HCT116 (cell line): Measurements from ENCODE around the gene OR4M1. TPM values are rescaled to one million over a fixed set of nuclear protein-coding genes. Genes with fewer than 3 reads are reported as not detected.
"Not testable (repeated sequence)": the region's sequence is repeated elsewhere in the genome, so short reads cannot be mapped to it uniquely, and the experiment has no call there.

Experiments used
- ATAC-seq: fragments of 200-7000 bp; cut with Tn5 transposase; 2 replicates; pipeline ENCODE4 v1.9.1; 2020; ENCODE audit warnings: mild to moderate bottlenecking, moderate library complexity
- BruUV-seq: library from RNA; stranded (reverse); fragments of 400-500 nt; replicated peaks from 2 replicates; lab custom pipeline; 2021; lab: Mats Ljungman, UMichigan
- CTCF ChIA-PET: fragments of 300-600 bp; sonication (Branson Sonifier 250); formaldehyde crosslinking; loops from one replicate; lab custom pipeline; 2021; ENCODE audit warnings: antibody characterized with exemption; lab: Charles Lee
- POLR2A ChIA-PET: fragments of 300-600, 350-600 bp; sonication (Branson Sonifier 250); formaldehyde crosslinking; loops from one replicate; lab custom pipeline; 2021; ENCODE audit warnings: antibody characterized with exemption; lab: Charles Lee
- RAD21 ChIA-PET, 2 experiments: fragments of 300-600 bp; sonication (Branson Sonifier 250); formaldehyde crosslinking; loops; one replicate each; lab custom pipeline; 2023; ENCODE audit warnings: low total read pairs in 2 of 2; ENCODE audit not compliant: uncharacterized antibody in 2 of 2, unreplicated experiment in 2 of 2, low non-redundant PET in 1 of 2; lab: Charles Lee
- DNase-seq: peaks from one replicate; pipeline ENCODE4 v3.0.0-alpha.2; 2010; ENCODE audit warnings: low read depth, low spot score
- H2AFZ ChIP-seq: fragments of 200-600 bp; shearing (Covaris generic), sonication (generic); 2 replicates; pipeline ENCODE4 v1.6.1; 2017; ENCODE audit warnings: low read depth, mixed run types, mixed read lengths, antibody characterized with exemption, low read length; ENCODE audit not compliant: poor library complexity, severe bottlenecking
- H3K27ac ChIP-seq: 2 replicates; pipeline ENCODE4 v1.5.1; 2012; ENCODE audit warnings: low read depth, low read length
- H3K27me3 ChIP-seq: fragments of 200-600 bp; sonication (generic); 2 replicates; pipeline ENCODE4 v1.6.1; 2016; ENCODE audit warnings: mixed run types, low read length, mixed read lengths; ENCODE audit not compliant: insufficient read depth
- H3K36me3 ChIP-seq, 2 experiments: fragments of 200-500 bp in 1 of 2; fragments of 200-600 bp in 1 of 2; sonication (Bioruptor generic) in 1 of 2; sonication (generic) in 1 of 2; 2 replicates each; pipeline versions ENCODE4 v1.5.1 to v1.6.1; 2014 to 2016; ENCODE audit warnings: low read length in 2 of 2, inconsistent platforms in 1 of 2, mixed read lengths in 1 of 2, mixed run types in 1 of 2; ENCODE audit not compliant: insufficient read depth in 2 of 2, control insufficient read depth in 1 of 2
- H3K4me1 ChIP-seq, 2 experiments: fragments of 200-600 bp in 1 of 2; sonication (generic) in 1 of 2; 2 replicates each; pipeline versions ENCODE4 v1.5.1 to v1.6.1; 2012 to 2017; ENCODE audit warnings: low read length in 2 of 2, inconsistent platforms in 1 of 2, mild to moderate bottlenecking in 1 of 2, mixed read lengths in 1 of 2, mixed run types in 1 of 2, moderate library complexity in 1 of 2; ENCODE audit not compliant: insufficient read depth in 2 of 2, control insufficient read depth in 1 of 2
- H3K4me2 ChIP-seq: fragments of 200-600 bp; sonication (generic); 2 replicates; pipeline ENCODE4 v1.6.1; 2017; ENCODE audit warnings: mixed run types, low read length, mixed read lengths
- H3K4me3 ChIP-seq, 2 experiments: fragments of 200-600 bp in 1 of 2; sonication (generic) in 1 of 2; replicated peaks in 1 of 2; 2 replicates each; pipeline ENCODE4 v1.5.1; 2011 to 2016; ENCODE audit warnings: low read length in 2 of 2, control low read depth in 1 of 2, low read depth in 1 of 2, mild to moderate bottlenecking in 1 of 2, mixed read lengths in 1 of 2, mixed run types in 1 of 2
- H3K79me2 ChIP-seq: fragments of 200-600 bp; sonication (generic); 2 replicates; pipeline ENCODE4 v1.6.1; 2017; ENCODE audit warnings: mild to moderate bottlenecking, mixed run types, low read length, moderate library complexity, mixed read lengths; ENCODE audit not compliant: insufficient read depth
- H3K9ac ChIP-seq: fragments of 200-600 bp; sonication (generic); 2 replicates; pipeline ENCODE4 v1.6.1; 2016; ENCODE audit warnings: low read length, mixed read lengths
- H3K9me2 ChIP-seq: fragments of 200-600 bp; sonication (generic), shearing (Covaris generic); 2 replicates; pipeline ENCODE4 v1.6.1; 2017; ENCODE audit warnings: mixed run types, mild to moderate bottlenecking, moderate library complexity; ENCODE audit not compliant: insufficient read depth
- H3K9me3 ChIP-seq, 2 experiments: fragments of 200-500 bp in 1 of 2; fragments of 200-600 bp in 1 of 2; sonication (Bioruptor generic) in 1 of 2; sonication (generic) in 1 of 2; 2 replicates each; pipeline ENCODE4 v1.6.1; 2014 to 2017; ENCODE audit warnings: low read length in 2 of 2, mixed read lengths in 2 of 2, inconsistent platforms in 1 of 2, low read depth in 1 of 2, mild to moderate bottlenecking in 1 of 2, mixed run types in 1 of 2, moderate library complexity in 1 of 2; ENCODE audit not compliant: control insufficient read depth in 1 of 2, insufficient read depth in 1 of 2
- H4K20me1 ChIP-seq: fragments of 200-600 bp; sonication (generic), shearing (Covaris generic); 2 replicates; pipeline ENCODE4 v1.6.1; 2017; ENCODE audit warnings: mixed run types, mild to moderate bottlenecking, moderate library complexity; ENCODE audit not compliant: insufficient read depth
- intact Hi-C: fragments of 100-400 bp; cut with micrococcal nuclease; formaldehyde crosslinking; loops from 2 replicates; pipeline ENCODE4 v1.10.0; 2022
- total RNA-seq: library from RNA; stranded (reverse); gene quantifications from one replicate; pipeline ENCODE4 v1.2.1, GENCODE V29; 2021; ENCODE audit not compliant: unreplicated experiment

Gene OR4M1
- total RNA-seq, 1 experiment from 2014 or later = not detected

DNA sequence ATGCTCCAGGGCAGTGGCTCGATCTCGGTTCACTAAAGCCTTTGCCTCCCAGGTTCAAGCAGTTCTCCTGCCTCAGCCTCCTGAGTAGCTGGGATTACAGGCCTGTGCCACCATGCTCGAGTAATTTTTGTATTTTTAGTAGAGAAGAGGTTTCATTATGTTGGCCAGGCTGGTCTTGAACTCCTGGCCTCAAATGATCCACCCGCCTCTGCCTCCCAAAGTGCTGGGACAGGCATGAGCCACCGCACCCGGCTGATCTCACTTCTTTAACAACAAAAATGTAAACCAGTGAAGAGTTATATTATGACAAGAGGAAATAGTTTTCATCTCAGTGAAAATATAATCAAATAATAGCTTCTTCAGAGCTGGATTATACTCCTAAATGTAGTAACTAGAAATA lies 14.0 kb downstream of the OR4M1 start:
- POLR2A ChIA-PET, H3K4me3 ChIP-seq, H3K9me2 ChIP-seq, H3K4me2 ChIP-seq, DNase-seq, H3K79me2 ChIP-seq, H3K36me3 ChIP-seq, H3K27ac ChIP-seq, RAD21 ChIA-PET, BruUV-seq, H2AFZ ChIP-seq, CTCF ChIA-PET, H3K4me1 ChIP-seq, H4K20me1 ChIP-seq, ATAC-seq, intact Hi-C loops, H3K9ac ChIP-seq, H3K27me3 ChIP-seq: not testable (repeated sequence)
- H3K9me3 ChIP-seq = peaks cover 14 to 32% of the 10 kb centered on the region in 2 experiments; a peak in 2 of 4 replicates

- RAD21 ChIA-PET, H3K4me3 ChIP-seq, CTCF ChIA-PET, H3K4me2 ChIP-seq, H3K9me2 ChIP-seq, BruUV-seq, intact Hi-C loops, H3K9ac ChIP-seq, H4K20me1 ChIP-seq, H3K79me2 ChIP-seq, H3K4me1 ChIP-seq, H2AFZ ChIP-seq, POLR2A ChIA-PET, H3K36me3 ChIP-seq, H3K27me3 ChIP-seq, H3K27ac ChIP-seq, DNase-seq, ATAC-seq: not testable (repeated sequence)
- H3K9me3 ChIP-seq = peaks cover 14 to 32% of the 10 kb centered on the region in 2 experiments; a peak in 2 of 4 replicates
Measured at GRCh38 chr14:19788150-19788549, 14.8 kb downstream of the OR4M1 start.

- BruUV-seq, CTCF ChIA-PET, ATAC-seq, H3K27ac ChIP-seq, H3K79me2 ChIP-seq, H3K27me3 ChIP-seq, H2AFZ ChIP-seq, DNase-seq, H4K20me1 ChIP-seq, intact Hi-C loops, H3K36me3 ChIP-seq, H3K4me2 ChIP-seq, H3K9ac ChIP-seq, H3K4me1 ChIP-seq, POLR2A ChIA-PET, H3K4me3 ChIP-seq, RAD21 ChIA-PET, H3K9me2 ChIP-seq: not testable (repeated sequence)
- peaks cover 23 to 30% of the 10 kb centered on the region in 2 experiments; a peak in 2 of 4 replicates for H3K9me3 ChIP-seq
Measured at GRCh38 chr14:19796520-19797108, 23.3 kb downstream of the OR4M1 start.
